ENCODE results near the gene MAML3.

Gene MAML3

GRCh38 chr4:139686130-139686529 is 467.9 kb downstream of the MAML3 start:
- H3K4me3 ChIP-seq (ENCODE audit: low read depth, low read length), result no peak overlapping the region
- no peak for TF ChIP-seq CTCF (conservative IDR thresholded peaks at IDR 0.05; ENCODE audit: low read depth, low read length)
- DNase-seq (ENCODE audit: low read depth), result no peak

GRCh38 chr4:139685180-139685579 is 468.8 kb downstream of the MAML3 start:
- no peak for DNase-seq (ENCODE audit: low read depth)
- TF ChIP-seq CTCF (conservative IDR thresholded peaks at IDR 0.05; ENCODE audit: low read depth, low read length), result no peak
- no peak overlapping the region for H3K4me3 ChIP-seq (ENCODE audit: low read depth, low read length)

- no peak overlapping the region for H3K4me3 ChIP-seq (ENCODE audit: low read depth, low read length)
- DNase-seq (ENCODE audit: low read depth), result no peak
- TF ChIP-seq CTCF (conservative IDR thresholded peaks at IDR 0.05; ENCODE audit: low read depth, low read length), result no peak
These were observed 469.6 kb downstream of the MAML3 start for GRCh38 chr4:139684351-139684750.

GRCh38 chr4:139682741-139683151 is 471.2 kb downstream of the MAML3 start:
- no peak for TF ChIP-seq CTCF (conservative IDR thresholded peaks at IDR 0.05; ENCODE audit: low read depth, low read length)
- H3K4me3 ChIP-seq (ENCODE audit: low read depth, low read length), result no peak overlapping the region
- no peak for DNase-seq (ENCODE audit: low read depth)

GRCh38 chr4:139682309-139682708 is 471.7 kb downstream of the MAML3 start:
- no peak for TF ChIP-seq CTCF (conservative IDR thresholded peaks at IDR 0.05; ENCODE audit: low read depth, low read length)
- no peak for DNase-seq (ENCODE audit: low read depth)
- no peak overlapping the region for H3K4me3 ChIP-seq (ENCODE audit: low read depth, low read length)

- no peak for TF ChIP-seq CTCF (conservative IDR thresholded peaks at IDR 0.05; ENCODE audit: low read depth, low read length)
- DNase-seq (ENCODE audit: low read depth), result no peak
- H3K4me3 ChIP-seq (ENCODE audit: low read depth, low read length), result no peak overlapping the region
These were observed 476.9 kb downstream of the MAML3 start for GRCh38 chr4:139676913-139677585.

GRCh38 chr4:139676365-139676764 is 477.6 kb downstream of the MAML3 start:
- DNase-seq (ENCODE audit: low read depth), result no peak
- H3K4me3 ChIP-seq (ENCODE audit: low read depth, low read length), result no peak overlapping the region
- no peak for TF ChIP-seq CTCF (conservative IDR thresholded peaks at IDR 0.05; ENCODE audit: low read depth, low read length)
